Endothelial cell (in vitro differentiated cells): Measurements from ENCODE around the gene MAP7D2. TPM values are rescaled to one million over a fixed set of nuclear protein-coding genes. Genes with fewer than 3 reads are reported as not detected.
A peak's percentile ranks its signal among the peaks of the same experiment; 100 is the strongest.

Source experiments
- DNase-seq: peaks from one replicate; pipeline ENCODE4 v3.0.0; 2021; ENCODE audit warnings: low spot score
- H3K27ac Mint-ChIP-seq: one replicate; pipeline ENCODE4 v1.8.0; 2021; ENCODE audit warnings: mixed read lengths, inconsistent platforms; ENCODE audit not compliant: unreplicated experiment
- H3K27me3 Mint-ChIP-seq: one replicate; pipeline ENCODE4 v1.8.0; 2021; ENCODE audit warnings: mild to moderate bottlenecking, moderate library complexity, mixed read lengths, inconsistent platforms; ENCODE audit not compliant: unreplicated experiment
- H3K36me3 Mint-ChIP-seq: one replicate; pipeline ENCODE4 v1.8.0; 2021; ENCODE audit warnings: mild to moderate bottlenecking, low read depth, mixed read lengths, inconsistent platforms; ENCODE audit not compliant: unreplicated experiment
- H3K4me1 Mint-ChIP-seq: one replicate; pipeline ENCODE4 v1.8.0; 2021; ENCODE audit warnings: mild to moderate bottlenecking, mixed read lengths, inconsistent platforms; ENCODE audit not compliant: unreplicated experiment
- H3K4me3 Mint-ChIP-seq: one replicate; pipeline ENCODE4 v1.8.0; 2021; ENCODE audit warnings: mild to moderate bottlenecking, mixed read lengths, inconsistent platforms; ENCODE audit not compliant: unreplicated experiment
- H3K9me3 Mint-ChIP-seq: one replicate; pipeline ENCODE4 v1.8.0; 2021; ENCODE audit warnings: mixed read lengths, inconsistent platforms; ENCODE audit not compliant: unreplicated experiment
- CTCF ChIP-seq: fragments of 200-600 bp; sonication (generic); IDR thresholded peaks from one replicate; pipeline ENCODE4 v1.5.0; 2021; ENCODE audit warnings: antibody characterized with exemption; ENCODE audit not compliant: unreplicated experiment
- total RNA-seq: library from RNA; stranded (reverse); fragmentation: NEBNext Ultra II Directional; extraction: Animal tissue kit (Norgen Biotek cat#: 25700); gene quantifications from one replicate; pipeline ENCODE4 v1.2.1, GENCODE V29; 2021; ENCODE audit not compliant: unreplicated experiment

Gene MAP7D2
- total RNA-seq, 1 donor from 2014 or later: 2.7 TPM

DNA sequence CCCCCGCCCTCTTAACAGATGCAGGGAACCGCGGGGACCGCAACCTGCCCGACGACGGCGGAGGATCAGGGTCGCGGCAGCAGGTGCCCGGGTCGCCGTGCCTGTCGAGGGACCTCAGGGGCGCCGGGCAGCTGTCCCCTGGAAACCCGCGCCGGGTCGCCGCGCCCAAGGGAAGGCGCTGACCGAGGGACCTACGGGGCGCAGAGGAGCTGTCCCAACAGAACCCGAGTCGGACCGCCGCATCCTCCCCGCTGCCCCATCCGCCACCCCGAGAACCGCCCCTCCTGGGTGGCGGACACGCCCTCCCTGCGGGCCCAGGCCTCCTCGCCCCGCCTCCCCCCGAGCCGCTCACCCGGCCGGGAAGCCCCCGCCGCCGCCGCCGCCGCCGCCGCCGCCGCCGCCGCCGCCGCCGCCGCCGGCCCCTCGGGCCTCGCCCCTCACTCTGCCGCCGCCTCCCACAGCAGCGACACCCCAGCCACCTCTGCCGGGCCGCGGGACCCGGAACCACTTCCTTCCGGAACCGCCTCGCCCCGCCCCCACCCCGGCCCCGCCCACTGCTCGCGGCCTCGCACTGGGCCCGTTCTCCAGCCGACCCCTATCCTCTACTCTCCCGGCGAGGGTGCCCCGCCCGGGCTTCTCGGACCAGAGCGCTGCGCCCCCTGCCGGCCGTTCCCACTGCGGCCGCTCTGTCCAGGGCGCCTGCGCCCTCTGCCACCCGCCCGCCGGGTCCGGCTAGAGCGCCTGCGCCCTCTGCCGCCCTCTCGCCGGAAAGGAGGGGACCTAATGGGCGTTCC, 126.0 kb downstream of the MAP7D2 start, which contains the start of gene BCLAF3:
Gene BCLAF3, minus strand, starts transcription at position 506 of the 794 bp plus-strand sequence. CDS start 20,797 bp downstream, outside the sequence.
- H3K36me3 Mint-ChIP-seq: peaks cover 8% of the 10 kb centered on the region
- H3K27ac Mint-ChIP-seq: peak within 1 kb of the TSS; percentile 82
- no peaks in the 10 kb centered on the region for H3K27me3 Mint-ChIP-seq
- H3K4me3 Mint-ChIP-seq: peak within 1 kb of the TSS; percentile 98
- no peaks in the 10 kb centered on the region for H3K9me3 Mint-ChIP-seq
- TF ChIP-seq CTCF: peak; percentile 75
- DNase-seq: peak; percentile 89
- H3K4me1 Mint-ChIP-seq: peaks cover 13% of the 10 kb centered on the region

DNA sequence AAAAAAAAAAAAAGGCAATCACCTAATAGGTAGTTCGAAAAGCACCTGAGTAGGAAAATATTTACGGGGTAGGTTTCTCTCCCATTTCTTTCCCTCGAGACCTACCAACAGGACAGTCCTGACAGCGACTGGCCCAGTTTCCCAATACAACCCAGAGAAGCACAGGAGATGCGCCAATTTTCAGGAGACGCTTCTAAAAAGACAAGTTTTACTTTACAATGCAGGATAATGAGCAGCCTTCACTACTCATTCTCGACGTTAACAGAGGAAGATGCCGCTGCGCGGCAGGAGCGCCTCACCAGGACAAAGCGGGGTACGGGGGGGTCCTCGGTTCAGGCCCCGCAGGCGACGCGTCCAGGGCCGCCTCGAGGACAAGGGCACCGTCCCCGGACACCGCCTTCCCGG, 126.6 kb downstream of the MAP7D2 start:
- no peak for DNase-seq
- Mint-ChIP-seq H3K9me3 (no peaks in the 10 kb centered on the region), H3K36me3 (peaks cover 8% of the 10 kb centered on the region), H3K27me3 (no peaks in the 10 kb centered on the region), H3K27ac (peak overlapping the region; percentile 54), H3K4me3 (peak overlapping the region; percentile 98), H3K4me1 (peaks cover 13% of the 10 kb centered on the region)
- TF ChIP-seq CTCF: no peak

DNA sequence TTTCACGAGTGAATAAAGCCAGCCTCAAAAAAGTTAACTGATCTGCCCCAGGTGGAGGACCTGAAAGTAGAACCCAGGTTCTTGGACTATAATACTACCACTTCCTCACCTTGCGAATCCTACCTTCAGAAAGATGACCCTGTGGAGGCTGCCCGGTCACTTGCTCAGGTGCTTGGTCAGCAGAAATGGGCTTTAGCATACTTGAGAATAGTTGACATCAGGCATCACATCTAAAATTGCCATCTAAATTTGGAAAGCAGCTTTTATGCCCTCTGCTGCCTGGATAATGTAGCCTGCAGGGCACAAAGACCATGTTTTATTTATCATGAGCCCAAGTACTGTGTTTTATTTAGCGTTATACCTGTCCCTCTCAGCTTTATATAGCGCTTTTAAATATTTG, 128.9 kb downstream of the MAP7D2 start:
- no peaks in the 10 kb centered on the region for H3K9me3 Mint-ChIP-seq
- TF ChIP-seq CTCF: no peak
- H3K4me1 Mint-ChIP-seq: peaks cover 13% of the 10 kb centered on the region
- no peak overlapping the region for H3K27ac Mint-ChIP-seq
- no peak overlapping the region for H3K4me3 Mint-ChIP-seq
- no peaks in the 10 kb centered on the region for H3K27me3 Mint-ChIP-seq
- no peak for DNase-seq
- H3K36me3 Mint-ChIP-seq: peaks cover 8% of the 10 kb centered on the region

DNA sequence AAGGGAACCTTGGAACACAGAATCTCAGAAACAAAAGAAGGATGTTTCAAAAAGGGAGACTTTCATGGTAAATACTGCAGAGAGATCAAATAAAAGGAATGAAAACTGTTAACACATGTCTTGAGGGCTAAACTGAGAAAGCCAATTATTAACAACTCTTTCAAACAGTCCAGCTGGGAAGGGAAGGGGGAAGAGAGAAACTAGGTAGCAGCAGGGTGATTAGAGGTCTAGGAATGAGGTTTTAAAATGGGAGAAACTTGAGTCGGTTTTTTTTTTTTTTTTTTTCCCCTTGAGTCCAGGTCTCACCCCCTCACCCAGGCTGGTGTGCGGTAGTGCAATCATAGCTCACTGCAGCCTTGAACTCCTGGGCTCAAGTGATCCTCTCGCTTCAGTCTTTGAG, 130.2 kb downstream of the MAP7D2 start:
- H3K27me3 Mint-ChIP-seq: no peaks in the 10 kb centered on the region
- H3K4me1 Mint-ChIP-seq: peaks cover 10% of the 10 kb centered on the region
- no peak for DNase-seq
- peak overlapping the region; percentile 87 for H3K27ac Mint-ChIP-seq
- no peak overlapping the region for H3K4me3 Mint-ChIP-seq
- H3K9me3 Mint-ChIP-seq: no peaks in the 10 kb centered on the region
- H3K36me3 Mint-ChIP-seq: peaks cover 5% of the 10 kb centered on the region
- TF ChIP-seq CTCF: no peak

DNA sequence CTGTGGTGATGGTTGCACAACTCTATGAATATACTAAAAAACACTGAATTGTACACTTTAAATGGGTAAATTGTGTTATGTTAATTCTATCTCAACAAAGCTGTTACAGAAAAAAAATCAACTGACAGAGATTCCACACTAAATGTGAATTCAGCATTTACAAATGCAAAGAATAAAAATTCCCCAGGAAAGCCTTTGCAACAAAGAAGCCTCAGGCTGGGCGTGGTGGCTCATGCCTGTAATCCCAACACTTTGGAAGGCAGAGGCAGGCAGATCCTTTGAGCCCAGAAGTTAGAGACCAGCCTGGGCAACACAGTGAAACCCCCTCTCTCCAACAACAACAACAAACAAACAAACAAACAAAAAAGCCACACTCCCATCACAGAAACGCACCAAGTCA, 134.8 kb downstream of the MAP7D2 start:
- H3K4me1 Mint-ChIP-seq: peaks cover 5% of the 10 kb centered on the region
- TF ChIP-seq CTCF: no peak
- H3K4me3 Mint-ChIP-seq: no peak overlapping the region
- H3K27me3 Mint-ChIP-seq: no peaks in the 10 kb centered on the region
- H3K9me3 Mint-ChIP-seq: no peaks in the 10 kb centered on the region
- peaks cover 15% of the 10 kb centered on the region for H3K36me3 Mint-ChIP-seq
- H3K27ac Mint-ChIP-seq: no peak overlapping the region
- DNase-seq: no peak
